HG03442 (cell line): Measurements from ENCODE around the gene CFAP100.

Source experiments
- ATAC-seq: cut with Tn5 transposase; IDR thresholded peaks from one replicate; pipeline ENCODE4 v1.9.1; 2021; ENCODE audit warnings: mild to moderate bottlenecking, moderate library complexity; ENCODE audit not compliant: unreplicated experiment

Gene CFAP100

DNA sequence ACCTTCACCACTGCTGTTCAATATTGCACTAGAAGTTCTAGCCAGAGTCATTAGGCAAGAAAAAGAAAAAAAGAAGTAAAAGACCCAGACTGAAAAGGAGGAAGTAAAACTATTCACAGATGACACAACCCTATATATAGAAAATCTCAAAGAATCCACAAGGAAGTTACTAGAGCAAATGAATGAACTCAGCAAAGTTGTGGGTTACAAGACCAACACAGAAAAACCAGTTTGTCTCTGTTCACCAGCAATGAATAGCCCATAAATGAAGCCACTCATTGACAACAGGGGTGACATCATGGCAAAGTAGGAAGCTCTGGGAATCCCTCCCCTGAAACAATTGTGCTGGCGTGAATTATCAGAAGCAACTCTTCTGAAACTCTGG lies 4.6 kb downstream of the CFAP100 start:
- ATAC-seq, result no peak

DNA sequence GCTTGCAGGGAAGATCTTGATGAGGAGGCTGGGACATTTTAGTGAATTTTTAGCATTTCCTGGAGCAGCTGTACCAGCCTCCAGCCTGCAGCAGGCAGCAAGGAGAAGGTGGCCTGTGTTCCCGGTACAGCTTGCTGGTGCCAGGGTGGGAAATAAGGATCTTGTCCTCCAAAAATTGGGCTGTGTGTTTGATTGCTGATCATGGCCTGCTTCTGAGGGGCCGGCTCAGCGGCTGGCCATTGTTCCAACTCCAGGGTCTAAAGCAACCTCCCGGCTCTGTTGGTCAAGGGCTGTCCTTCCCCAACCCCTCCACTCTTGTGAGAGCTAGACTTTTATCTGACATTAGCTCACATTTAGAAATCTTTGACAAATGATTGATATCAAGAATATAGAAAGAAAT lies 5.0 kb downstream of the CFAP100 start:
- no peak for ATAC-seq

DNA sequence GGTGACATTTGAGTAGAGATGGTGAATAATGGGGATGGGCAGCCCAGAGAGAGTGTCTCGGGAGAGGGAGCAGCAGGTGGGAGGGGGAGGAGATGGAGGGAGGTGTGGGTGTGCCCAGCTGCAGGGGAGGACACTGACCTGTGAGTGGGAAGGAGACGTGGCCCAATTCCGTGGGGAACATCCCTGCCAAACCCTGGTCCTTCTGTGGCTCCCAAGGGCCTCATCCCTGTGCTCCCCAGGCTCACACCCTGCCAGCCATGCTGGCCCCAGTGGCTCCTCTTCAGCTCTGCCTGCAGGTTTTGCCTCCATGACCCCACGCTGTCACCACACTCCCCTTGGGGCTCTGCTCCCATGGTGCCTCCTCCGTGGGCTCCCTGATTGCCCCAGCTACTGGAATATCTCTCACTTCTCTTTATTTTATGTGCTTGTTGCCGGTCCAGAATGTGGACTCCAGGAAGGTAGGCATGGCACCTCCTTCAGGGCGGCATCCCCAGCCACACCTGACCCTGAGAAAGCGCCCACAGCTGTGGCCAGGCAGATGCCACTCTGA lies 7.0 kb downstream of the CFAP100 start:
- no peak for ATAC-seq

DNA sequence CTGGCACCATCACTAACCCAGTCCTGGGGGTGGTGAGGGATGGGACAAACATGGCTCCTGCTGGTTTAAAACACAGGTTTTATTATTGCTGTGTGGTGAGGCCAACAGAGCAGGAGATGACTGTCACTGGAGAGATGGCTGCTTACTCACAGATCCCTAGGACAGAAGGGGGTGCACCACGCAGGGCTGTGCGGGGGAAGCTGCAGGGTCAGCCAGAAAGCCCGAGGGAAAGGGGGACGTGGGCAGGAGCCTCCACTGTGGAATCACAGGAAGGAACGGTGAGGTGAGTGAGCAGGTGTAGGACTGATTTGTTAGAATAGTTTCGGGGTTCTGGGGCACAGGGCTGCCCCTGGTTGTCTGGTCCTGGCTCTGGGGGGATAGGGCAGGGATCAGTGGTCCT lies 7.5 kb downstream of the CFAP100 start:
- ATAC-seq, result no peak

DNA sequence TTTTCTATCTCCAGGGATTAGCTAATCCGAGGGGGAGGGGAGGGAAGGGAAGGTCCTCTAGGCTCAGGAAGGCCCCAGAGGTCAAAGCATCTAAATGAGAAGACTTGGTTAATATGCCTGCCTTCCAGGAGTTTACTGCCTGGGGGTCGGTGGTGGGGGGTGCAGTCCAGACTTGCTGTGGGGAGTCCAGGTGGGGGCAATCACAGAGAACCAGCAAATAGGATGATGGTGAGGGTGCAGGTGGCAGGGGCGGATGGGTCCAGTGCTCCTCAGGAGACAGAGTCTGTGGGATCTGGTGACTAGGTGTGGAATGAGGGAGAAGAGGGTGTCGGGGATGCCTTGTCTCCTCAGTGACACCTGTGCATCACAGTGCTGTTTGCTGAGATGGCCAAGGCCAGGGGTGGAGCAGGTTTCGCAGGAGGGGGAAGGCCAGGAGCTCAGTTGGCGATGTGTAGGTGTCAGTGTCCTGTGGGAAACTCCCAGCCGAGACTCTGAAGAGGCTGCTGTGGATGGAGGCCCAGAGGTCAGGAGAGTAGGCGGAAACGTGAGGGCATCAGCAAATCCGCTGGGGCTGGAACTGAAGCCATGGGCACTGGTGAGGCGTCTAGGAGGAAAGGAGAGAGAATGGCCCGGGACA lies 8.1 kb downstream of the CFAP100 start:
- no peak for ATAC-seq

DNA sequence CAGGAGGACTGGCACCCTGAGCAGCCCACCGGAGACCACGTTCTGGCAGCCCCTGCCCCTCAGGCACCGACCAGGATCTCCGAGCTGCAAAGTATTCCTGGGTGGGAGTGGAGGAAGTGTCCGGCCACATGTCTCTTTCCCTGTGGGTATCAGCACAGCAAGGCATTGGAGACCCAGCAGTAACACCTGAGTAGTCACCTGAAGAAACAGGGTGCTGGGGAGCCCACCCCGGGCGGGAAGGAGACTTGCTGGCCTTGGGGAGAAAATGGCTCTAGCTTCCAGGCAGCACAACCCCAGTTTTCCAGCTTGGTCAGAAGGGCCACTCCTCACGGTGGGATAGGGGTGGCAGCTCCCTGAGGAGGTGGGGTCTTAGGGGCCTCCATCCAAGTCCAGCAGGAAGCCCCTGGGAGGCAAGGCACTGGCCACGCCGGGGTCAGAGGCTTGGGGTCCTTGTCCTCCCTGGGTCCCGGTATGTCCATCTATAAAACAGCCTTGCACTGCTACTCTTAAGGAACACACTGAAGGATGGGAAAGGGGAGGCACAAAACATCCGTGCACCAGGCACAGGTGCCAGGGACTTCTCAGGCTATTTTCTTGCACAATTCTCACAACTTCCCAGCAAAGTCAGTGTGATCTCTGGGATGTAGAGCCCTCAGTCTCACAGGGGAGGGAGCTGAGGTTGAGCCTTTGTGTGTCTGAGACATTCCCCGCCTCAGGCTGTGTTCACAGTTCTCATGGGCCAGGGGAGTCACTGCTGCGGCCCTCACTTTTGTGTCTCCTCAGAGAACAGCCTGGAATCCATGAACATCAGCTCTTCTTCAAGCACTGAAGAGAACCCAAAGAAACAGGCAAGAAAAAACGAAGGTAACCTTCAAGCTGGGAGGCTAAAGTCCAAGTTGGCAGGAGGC lies 11.9 kb downstream of the CFAP100 start:
- ATAC-seq, result no peak

DNA sequence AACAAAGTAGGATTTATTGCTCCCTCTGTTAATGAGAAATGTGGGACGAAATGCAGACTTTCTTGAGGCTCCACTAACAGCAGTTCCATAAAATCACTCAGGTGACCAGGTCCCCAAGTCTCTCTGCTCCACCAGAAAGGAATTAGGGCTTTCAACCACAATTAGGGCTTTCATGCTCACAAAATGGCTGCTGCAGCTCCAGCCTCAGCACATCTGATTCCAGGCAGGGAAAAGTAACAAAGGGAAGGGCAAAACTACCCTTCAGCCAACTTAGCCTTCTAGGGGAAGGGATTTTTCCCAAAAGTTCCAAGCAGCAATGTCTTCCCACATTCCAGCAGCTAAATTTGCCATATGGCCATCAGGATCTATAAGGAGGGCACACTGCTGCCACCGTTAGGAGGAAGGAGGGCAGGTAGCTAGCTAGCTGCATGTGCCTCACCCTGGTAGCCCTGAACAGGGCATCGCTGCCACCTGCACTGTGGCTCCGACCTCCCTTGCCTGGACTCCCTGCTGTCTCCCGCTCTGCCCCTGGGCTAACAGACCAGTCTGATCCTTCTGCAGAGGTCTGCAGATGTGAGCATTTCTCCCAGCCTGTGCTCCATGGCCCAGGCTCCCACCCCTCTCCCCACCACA lies 12.8 kb downstream of the CFAP100 start:
- ATAC-seq, result no peak

DNA sequence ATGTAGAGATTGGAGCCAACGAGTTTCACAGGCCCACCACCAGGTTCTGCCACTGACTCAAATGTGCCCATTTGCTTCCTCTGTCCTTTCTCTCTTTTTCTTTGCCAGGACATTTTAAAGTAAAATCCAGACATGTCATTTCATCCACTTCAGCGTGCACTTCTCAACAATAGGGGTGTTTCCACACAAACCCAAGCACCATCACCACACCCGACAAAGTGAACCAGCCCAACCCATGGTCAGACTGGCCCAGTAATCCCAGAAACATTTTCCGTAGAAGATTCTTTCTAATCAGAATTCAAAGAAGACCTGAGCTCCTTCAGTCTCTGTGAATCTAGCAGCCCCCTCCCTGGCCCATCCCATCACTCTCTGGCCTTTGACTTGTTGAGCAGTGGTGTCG lies 13.4 kb downstream of the CFAP100 start:
- no peak for ATAC-seq

DNA sequence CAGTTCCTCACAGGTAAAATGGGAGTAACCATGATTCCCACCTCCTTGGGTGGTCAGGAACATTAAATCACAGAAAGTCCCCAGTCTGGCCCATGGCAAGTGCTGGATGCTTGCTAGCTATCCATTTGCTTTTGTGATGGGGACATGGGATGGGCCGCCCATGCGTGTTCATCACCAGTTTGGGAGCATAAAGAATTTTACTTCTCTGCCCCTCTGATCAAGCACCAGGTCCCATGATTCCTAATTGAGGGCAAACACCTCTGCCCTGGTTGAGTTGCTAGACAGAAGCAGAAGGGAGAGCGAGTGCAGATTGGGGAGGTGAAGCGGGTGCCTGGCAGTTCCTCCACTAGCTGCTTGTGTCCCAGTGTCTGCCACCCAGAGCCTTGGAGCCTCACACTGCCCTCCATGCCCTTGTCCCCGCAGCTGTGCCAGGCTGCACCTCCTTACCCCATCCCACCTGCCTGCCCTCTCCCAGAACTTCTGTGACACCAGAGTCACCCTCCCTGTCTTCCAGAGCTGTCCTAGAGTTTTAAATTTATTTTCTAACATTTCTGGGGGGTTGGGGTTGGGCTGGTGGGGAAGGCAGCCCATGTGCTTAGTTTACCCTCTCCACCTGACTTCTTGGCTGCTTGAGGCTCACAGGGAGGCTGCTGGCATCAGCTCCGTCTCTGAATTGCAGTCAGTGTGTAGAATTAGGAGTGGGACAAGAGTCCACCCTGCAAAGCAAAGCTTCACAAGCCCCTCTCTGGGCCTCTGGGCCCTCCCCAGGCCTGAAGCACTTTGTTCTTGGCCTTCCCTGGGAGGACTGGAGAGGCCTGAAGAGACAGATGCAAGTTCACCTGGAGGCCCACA lies 18.4 kb downstream of the CFAP100 start:
- ATAC-seq, result no peak

DNA sequence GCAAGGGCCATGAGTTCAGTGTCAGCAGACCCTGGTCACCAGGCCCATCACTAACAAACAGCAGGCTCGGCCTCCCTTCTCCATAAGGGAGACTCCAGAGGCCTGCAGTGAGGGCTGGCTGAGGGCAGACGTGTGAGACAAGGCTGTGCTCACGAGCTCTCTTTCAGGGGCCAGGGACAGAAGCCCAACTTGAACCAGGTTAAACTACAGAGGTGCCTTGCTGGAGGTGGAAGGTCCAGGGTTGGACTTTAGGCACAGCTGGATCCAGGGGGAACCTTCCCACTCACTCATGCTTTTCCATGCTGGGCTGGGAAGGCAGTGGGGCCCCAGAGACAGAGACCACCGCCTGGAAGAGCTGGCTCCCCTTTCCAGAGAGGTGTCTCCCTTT lies 19.0 kb downstream of the CFAP100 start:
- no peak for ATAC-seq

DNA sequence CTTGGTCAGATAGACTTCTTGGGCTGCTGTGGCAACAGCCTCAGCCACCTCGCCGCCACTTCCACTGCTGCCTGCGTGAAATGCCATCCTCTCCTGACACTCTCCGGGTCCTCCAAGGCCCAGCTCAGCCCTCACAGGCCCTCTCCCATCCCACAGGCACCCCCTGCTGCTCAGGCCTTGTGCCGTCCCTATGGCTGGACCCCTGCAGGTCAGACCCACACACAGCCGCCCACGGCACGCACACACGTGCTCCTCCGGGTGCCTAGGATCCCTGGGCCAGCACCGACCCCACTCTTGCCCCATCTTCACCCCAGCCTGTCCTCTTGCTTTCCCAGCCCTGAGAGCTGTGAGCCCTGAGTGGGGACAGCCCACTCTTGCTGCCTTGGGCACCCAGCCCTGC lies 19.7 kb downstream of the CFAP100 start:
- no peak for ATAC-seq

DNA sequence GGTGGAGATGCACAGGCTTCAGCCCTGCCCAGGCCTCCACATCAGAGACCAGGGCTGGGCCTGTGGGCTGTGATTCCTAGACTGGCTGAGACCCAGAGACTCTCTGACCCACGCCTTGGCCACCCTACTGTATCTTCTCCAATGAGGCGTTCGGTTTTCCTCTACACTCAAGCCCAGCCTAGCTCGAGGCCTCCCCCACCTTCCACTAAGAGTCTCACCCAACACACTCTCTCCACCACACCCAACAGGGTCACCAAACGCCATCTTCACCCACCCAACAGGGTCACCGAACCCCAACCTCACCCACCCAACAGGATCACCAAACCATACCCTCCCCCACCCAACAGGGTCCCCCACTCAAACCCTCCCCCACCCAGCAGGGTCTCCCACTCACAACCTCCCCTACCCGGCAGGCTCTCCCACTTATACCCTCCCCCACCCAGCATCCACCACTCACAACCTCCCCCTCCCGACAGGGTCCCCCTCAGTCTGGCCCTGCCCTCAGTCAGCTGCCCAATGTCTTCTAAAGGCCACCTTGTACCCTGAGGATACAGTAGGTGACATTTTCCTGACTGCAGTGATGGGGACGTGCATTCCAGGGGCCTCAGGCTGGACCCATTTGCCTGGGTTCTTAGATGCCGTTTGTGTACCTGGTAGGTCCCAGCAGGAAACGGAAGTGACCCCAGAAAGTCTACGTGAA lies 20.4 kb downstream of the CFAP100 start:
- no peak for ATAC-seq

DNA sequence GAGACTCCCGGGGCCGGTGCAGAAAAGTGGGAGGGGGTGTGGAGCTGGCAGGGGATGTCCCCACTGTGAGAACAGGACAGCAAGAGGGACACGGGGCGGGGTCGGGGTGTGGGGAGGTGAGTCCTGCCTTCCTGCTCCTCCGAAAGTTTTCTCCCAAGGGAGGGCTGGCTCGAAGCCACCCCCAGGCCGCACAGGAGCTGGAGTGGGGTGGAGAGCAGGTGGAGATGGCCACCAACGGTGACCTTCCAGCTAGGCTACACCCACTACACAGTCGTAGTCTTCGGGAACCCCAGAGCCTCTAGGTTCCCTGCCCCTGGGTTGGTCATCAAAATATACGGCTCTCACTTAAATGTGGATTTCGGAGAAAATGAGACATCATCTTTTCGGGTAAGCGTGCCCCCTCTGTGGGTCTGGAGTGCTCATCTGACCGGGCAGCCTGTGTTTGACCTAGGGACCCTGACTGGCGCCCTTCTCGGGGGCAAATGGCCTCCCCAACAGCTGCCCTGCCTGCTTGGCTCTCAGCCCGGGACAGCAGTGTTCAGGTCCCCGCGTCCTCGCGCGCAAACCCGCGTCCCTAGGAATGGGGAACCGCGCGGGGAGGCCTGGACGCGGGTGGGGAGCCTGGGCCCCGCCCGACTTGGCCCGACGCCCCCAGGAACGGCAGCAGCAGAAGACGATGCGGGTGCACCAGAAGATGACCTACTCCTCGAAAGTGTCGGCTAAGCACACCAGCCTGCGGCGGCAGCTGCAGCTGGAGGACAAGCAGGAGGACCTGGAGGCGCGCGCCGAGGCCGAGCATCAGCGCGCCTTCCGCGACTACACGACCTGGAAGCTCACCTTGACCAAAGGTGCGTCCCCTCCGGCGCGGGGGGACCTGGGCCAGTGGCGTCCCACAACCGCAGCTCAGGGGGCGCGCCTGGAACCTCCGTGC lies 21.2 kb downstream of the CFAP100 start:
- no peak for ATAC-seq

DNA sequence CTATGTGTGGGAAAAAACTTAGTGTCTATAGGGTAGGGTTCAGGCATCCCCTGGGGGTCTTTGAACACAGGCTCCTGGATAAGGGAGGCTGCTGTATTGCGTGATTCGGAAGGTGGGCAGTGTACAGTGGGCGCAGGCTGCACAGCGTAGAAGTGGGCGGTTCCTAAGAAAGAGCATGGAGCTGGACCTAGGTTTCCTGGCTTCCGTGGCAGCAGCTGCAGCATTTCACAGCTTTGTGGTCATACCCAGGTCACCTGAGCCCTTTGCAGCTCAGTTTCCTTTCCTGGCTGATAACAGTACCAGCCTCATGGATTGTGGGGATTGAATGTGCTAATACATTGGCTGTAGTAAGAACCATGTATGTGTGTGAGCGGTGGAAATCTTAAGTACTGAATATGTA lies 22.2 kb downstream of the CFAP100 start:
- ATAC-seq, result no peak

DNA sequence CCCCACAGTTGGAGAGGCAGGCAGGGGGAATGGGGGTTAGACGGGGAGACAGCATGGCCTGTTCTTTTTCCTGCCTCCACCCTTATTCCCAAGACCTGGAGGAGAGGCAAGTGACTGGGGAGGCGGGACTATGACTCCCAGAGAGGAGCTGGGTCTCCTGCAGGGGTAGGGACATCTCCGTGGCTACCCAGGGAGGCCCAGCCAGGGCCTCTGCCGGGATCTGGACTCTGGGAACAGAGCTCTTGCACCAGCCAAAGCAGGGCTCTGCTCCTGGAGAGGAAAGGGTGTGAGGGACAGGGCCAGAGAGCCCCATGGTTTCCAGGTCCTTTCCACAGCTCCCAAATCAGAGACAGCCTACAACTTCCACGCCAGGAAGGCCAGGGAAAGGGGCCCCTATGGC lies 22.8 kb downstream of the CFAP100 start:
- no peak for ATAC-seq

DNA sequence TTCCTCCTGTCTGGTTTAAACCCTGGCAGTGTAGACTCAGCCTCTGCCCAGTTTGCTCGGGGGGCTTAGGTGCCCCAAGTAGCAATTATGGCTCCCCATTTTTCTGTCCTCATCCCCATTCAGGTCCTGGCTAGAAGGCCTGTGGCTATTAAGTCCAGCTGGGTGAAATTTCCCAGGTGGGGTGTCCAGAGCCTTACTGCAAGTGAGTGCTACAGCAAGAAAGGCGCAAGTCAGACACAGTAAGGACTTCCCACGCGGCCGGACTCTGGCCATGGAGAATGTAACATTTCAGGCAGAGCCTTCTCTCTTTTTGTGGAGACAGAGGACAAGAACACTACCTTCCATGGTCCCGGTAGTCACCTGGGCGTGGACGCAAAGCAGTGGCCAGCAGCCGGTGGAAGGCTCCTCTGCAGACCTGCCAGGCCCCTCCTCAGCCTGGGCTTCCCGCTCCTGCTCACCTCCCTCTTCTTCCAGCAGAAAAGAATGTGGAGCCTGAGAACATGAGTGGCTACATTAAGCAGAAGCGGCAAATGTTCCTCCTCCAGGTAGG lies 23.3 kb downstream of the CFAP100 start:
- no peak for ATAC-seq

DNA sequence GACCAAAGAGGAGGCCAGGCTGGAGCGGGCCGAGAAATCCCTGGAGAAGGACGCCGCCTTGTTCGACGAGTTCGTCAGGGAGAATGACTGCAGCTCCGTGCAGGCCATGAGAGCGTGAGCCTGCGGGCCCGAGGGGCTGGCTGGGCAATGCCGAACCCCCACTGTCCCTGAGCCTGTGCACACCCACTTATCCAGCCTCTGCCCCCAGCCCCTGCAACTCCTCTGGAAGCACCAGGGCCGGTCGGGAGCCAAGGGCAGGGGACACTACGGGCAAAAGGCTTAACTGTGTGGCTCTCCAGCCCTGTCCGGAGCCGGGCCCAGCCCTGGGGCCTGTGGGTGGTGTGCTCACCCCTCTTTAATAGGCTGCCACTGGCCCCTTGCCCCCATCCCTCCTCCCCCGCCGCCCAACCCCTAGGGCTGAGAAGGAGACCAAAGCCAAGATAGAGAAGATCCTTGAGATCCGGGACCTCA lies 24.0 kb downstream of the CFAP100 start:
- no peak for ATAC-seq

DNA sequence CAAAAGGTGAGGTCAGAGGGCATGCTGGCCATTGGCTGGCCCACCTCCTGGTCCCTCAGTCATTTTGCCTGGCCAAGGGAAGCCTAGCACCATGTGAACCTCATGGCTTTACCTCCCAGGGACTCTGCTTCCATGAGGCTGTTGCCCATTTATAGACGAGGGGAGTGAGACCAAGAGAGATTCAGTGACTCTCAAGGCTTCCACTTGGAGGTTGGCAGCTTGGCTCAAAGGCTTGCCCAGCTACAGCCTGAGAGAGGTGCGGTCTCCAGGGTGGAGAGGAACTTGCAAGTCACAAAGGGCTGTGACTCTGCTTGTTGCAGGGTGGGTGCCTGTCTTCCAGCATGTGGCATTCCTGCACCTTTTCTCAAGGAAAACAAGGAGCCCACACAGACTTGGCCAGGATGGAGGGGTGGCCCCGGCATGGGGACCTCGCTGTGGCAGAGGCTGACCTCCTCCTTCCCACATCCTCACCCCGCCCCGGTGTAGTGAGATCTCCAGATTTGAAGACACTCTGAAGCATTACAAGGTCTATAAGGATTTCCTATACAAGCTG lies 24.5 kb downstream of the CFAP100 start:
- ATAC-seq, result no peak
